GM18519 (cell line): ENCODE results near the gene FBXO8.
"Not testable (repeated sequence)": the region's sequence is repeated elsewhere in the genome, so short reads cannot be mapped to it uniquely, and the experiment has no call there.

ENCODE experiments used
- ATAC-seq: cut with Tn5 transposase; IDR thresholded peaks from one replicate; pipeline ENCODE4 v1.9.1; 2021; ENCODE audit warnings: mild to moderate bottlenecking, moderate library complexity; ENCODE audit not compliant: unreplicated experiment, low FRiP score

FBXO8 gene

GRCh38 chr4:174284487-174284886 lies 1.0 kb upstream of the FBXO8 start:
- ATAC-seq, result no peak

GRCh38 chr4:174282836-174283506 lies 496 bp downstream of the FBXO8 start:
- ATAC-seq, result peak; percentile 99

- no peak for ATAC-seq
These were observed 1.6 kb downstream of the FBXO8 start for GRCh38 chr4:174281901-174282300.

- ATAC-seq, result no peak
These were observed 2.2 kb downstream of the FBXO8 start for GRCh38 chr4:174281182-174281737.

- no peak for ATAC-seq
These were observed 3.9 kb downstream of the FBXO8 start for GRCh38 chr4:174279433-174280155.

- no peak for ATAC-seq
These were observed 5.0 kb downstream of the FBXO8 start for GRCh38 chr4:174278467-174278866.

- ATAC-seq, result no peak
These were observed 6.0 kb downstream of the FBXO8 start for GRCh38 chr4:174277433-174277832.

- no peak for ATAC-seq
These were observed 8.4 kb downstream of the FBXO8 start for GRCh38 chr4:174275101-174275500.

GRCh38 chr4:174274436-174274835 lies 9.0 kb downstream of the FBXO8 start:
- no peak for ATAC-seq

- ATAC-seq, result no peak
These were observed 9.5 kb downstream of the FBXO8 start for GRCh38 chr4:174273930-174274329.

- no peak for ATAC-seq
These were observed 17.1 kb downstream of the FBXO8 start for GRCh38 chr4:174266416-174266815.

GRCh38 chr4:174265916-174266315 lies 17.6 kb downstream of the FBXO8 start:
- no peak for ATAC-seq

- no peak for ATAC-seq
These were observed 20.1 kb downstream of the FBXO8 start for GRCh38 chr4:174263445-174263736.

- no peak for ATAC-seq
These were observed 20.6 kb downstream of the FBXO8 start for GRCh38 chr4:174262624-174263444.

GRCh38 chr4:174261432-174261831 lies 22.0 kb downstream of the FBXO8 start:
- not testable (repeated sequence) for ATAC-seq

- no peak for ATAC-seq
These were observed 23.4 kb downstream of the FBXO8 start for GRCh38 chr4:174260099-174260498.

GRCh38 chr4:174259580-174259979 lies 23.9 kb downstream of the FBXO8 start:
- no peak for ATAC-seq

- ATAC-seq, result no peak
These were observed 27.2 kb downstream of the FBXO8 start for GRCh38 chr4:174256277-174256713.

GRCh38 chr4:174255786-174256185 lies 27.7 kb downstream of the FBXO8 start:
- ATAC-seq, result no peak

GRCh38 chr4:174255374-174255773 lies 28.1 kb downstream of the FBXO8 start:
- no peak for ATAC-seq

GRCh38 chr4:174254613-174255012 lies 28.9 kb downstream of the FBXO8 start:
- ATAC-seq, result no peak
